GM12865 (cell line): ENCODE results near the gene RECQL5.

ENCODE experiments used
- DNase-seq: peaks from one replicate; pipeline ENCODE4 v3.0.0; 2010; ENCODE audit warnings: low read depth
- H3K4me3 ChIP-seq: 2 replicates; pipeline ENCODE4 v1.5.1; 2011; ENCODE audit warnings: mild to moderate bottlenecking, low read depth, low read length, control low read depth
- TF ChIP-seq, protein P1 (sequence below): IDR thresholded peaks from 2 replicates; pipeline ENCODE4 v1.5.1; 2011; ENCODE audit warnings: low read length, control low read depth, low read depth, inconsistent platforms; ENCODE audit not compliant: insufficient read depth; ENCODE audit errors: missing control alignments

RECQL5 gene

DNA sequence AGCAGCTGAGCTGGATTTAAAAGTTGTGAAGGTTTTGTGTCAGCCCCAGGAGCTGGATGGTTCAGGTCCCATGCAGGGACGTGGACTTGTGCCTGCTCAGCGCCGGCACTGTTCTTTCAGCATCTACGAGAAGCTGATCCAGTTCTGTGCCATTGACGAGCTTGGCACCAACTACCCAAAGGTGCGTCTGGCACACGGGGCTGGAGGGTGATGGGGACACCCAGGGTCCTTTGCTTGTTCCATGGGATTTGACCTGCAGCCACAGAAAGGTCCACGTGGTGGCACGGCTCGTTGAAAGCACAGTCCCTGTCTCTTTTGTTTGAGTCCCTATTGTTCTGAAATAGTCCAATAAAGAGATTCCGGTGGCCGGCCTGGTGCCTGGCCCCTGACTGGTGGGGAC lies 36.2 kb upstream of the RECQL5 start:
- TF ChIP-seq, protein P1, sequence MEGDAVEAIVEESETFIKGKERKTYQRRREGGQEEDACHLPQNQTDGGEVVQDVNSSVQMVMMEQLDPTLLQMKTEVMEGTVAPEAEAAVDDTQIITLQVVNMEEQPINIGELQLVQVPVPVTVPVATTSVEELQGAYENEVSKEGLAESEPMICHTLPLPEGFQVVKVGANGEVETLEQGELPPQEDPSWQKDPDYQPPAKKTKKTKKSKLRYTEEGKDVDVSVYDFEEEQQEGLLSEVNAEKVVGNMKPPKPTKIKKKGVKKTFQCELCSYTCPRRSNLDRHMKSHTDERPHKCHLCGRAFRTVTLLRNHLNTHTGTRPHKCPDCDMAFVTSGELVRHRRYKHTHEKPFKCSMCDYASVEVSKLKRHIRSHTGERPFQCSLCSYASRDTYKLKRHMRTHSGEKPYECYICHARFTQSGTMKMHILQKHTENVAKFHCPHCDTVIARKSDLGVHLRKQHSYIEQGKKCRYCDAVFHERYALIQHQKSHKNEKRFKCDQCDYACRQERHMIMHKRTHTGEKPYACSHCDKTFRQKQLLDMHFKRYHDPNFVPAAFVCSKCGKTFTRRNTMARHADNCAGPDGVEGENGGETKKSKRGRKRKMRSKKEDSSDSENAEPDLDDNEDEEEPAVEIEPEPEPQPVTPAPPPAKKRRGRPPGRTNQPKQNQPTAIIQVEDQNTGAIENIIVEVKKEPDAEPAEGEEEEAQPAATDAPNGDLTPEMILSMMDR: no peak
- H3K4me3 ChIP-seq: no peak overlapping the region
- DNase-seq: no peak

DNA sequence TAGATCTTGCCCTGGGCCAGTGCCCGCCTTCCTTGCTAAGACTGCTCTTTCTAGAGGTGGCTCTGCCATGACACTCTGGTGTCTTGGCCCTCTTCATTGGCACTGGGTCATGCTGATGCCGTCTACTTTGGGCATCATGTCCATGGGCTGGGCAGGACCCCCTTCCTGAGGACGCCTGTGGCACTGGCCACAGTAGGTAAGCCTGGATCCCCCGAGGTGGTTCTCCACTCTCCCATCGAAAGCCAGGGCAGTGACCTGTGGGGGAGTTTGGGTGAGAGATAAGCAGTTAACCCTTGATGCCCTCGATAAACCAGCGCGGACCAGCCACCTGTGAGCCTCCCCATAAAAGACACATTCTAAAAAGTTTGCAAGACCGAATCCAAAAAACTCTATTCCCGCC lies 34.3 kb upstream of the RECQL5 start:
- TF ChIP-seq, protein P1: no peak
- no peak overlapping the region for H3K4me3 ChIP-seq

DNA sequence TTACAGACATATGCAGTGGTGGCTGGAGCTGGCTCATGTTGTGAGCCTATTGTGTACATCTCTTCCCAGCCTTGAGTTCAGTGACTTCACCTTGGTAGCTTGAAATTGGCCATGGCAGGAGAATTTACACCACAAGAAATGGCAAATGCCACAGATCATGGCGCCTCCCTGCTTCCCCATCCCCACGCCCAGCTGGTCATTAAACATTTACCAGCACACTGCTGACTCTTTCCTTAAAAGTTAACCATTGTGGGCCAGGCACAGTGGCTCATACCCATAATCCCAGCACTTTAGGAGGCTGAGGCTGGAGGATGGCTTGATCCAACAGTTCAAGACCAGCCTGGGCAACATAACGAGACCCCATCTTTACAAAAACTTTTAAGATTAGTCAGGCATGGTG lies 31.7 kb upstream of the RECQL5 start:
- no peak for DNase-seq
- TF ChIP-seq, protein P1: no peak
- H3K4me3 ChIP-seq: no peak overlapping the region

More for the DNA sequence above, 34.3 kb upstream of the RECQL5 start:
- DNase-seq: no peak

DNA sequence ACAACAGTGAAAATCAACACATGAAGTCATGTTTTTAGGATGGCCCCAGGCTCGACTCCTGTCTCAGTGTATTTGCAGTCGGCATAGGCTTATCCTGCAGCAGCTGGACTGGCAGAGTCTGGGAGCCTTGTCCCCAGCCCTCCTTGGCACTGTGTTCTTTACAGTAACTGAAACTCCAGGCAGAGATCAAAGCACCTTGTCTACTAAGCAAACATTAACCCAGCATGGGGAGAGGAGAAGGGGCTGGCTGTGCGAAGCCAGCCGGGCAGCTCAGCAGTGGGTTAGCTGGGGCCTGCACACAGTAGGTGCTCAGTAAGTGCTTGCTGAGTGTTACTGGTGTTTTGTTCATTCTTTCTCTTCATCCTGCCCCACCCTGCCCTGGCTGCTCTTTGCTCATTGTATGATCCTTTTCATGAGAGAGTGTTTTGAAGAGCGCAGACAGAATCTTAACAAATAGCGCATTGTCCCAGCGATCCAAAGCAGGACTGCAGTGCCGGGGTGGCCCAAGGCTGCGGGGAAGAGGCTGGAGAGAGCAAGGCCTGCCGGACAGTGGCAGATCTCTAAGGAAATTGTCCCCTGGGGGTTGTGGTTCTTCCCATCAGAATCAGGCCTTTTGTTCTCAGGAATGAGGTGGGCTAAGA lies 30.8 kb upstream of the RECQL5 start:
- TF ChIP-seq, protein P1: no peak
- no peak for DNase-seq
- H3K4me3 ChIP-seq: no peak overlapping the region

DNA sequence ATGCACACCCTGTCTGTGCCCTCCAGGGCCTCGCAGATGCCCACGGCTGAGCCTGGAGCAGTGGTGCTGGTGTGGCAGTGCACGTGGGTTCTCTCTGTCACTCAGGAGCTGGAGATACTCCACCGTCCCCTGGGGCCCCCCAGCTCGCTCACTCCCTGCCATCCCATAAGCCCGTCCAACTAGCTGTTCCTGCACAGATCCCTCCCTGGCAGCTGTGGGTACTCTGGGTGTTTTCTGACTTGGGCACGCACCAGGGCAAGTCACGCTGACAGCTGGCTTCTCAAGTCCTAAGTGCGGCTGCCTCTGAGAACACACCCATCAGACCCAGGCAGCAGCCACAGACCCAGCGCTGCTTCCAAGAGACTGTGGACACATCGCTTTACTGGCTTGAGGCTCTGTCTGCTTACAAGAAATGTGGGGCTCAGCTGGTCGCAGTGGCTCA lies 28.9 kb upstream of the RECQL5 start:
- no peak for DNase-seq
- TF ChIP-seq, protein P1: no peak
- no peak overlapping the region for H3K4me3 ChIP-seq

DNA sequence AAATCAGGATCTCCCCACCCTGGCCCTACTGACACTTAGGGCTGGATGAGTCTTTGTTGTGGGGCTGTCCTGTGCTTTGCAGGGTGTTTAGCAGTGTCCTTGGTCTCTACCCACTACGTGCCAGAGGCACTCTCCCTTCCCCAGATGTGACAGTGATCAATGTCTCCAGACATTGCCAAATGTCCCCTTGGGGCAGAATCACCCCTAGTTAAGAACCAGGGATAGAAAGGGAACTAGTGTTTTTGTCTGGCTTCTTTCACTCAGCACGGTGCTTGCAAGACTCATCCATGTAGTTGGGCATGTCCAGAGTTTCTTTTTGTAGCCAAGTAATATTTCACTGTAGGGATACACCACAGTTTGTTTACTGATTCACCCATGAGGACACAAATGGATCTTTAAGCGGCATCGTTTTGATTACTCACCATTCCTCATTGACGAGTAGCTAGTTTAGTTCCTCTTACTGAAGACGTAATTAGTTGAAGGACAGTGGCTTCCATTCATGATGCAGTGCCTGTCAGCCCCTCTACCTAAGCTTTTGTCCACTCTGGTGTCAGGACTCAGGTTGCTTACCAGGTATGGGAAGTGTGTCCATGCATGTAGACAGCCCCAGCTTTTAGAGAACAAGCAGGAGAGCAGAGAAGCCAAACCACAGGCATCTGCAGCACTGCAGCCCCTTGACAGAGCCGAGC lies 28.3 kb upstream of the RECQL5 start:
- TF ChIP-seq, protein P1: no peak
- DNase-seq: no peak
- no peak overlapping the region for H3K4me3 ChIP-seq
